ENCODE results near the gene OR2S2.

- no peak for TF ChIP-seq POLR2A (IDR thresholded peaks at IDR 0.05; ENCODE audit: low read depth, low read length)
- TF ChIP-seq TAF1 (IDR thresholded peaks at IDR 0.05; ENCODE audit: borderline replicate concordance, low read depth, low read length) = no peak
Measured at GRCh38 chr9:35909274-35909673, 48.7 kb downstream of the OR2S2 start, which contains the start of gene SPAAR.

Data from GM12892 (cell line).